Measurements from ENCODE around the gene RAP1GAP.
"Not testable (repeated sequence)": the region's sequence is repeated elsewhere in the genome, so short reads cannot be mapped to it uniquely, and the experiment has no call there.

The RAP1GAP gene

GRCh38 chr1:21677168-21677567 lies 8.0 kb upstream of the RAP1GAP start:
- DNase-seq (ENCODE audit: low read depth in 2 of 2, low spot score in 1 of 2) = no peak

- no peak for DNase-seq (ENCODE audit: low read depth in 2 of 2, low spot score in 1 of 2)
Measured at GRCh38 chr1:21674957-21675356, 5.8 kb upstream of the RAP1GAP start.

- not testable (repeated sequence) for DNase-seq (ENCODE audit: low read depth in 2 of 2, low spot score in 1 of 2)
Measured at GRCh38 chr1:21673853-21674252, 4.7 kb upstream of the RAP1GAP start.

- no peak for DNase-seq (ENCODE audit: low read depth in 2 of 2, low spot score in 1 of 2)
Measured at GRCh38 chr1:21673277-21673780, 4.2 kb upstream of the RAP1GAP start.

DNA sequence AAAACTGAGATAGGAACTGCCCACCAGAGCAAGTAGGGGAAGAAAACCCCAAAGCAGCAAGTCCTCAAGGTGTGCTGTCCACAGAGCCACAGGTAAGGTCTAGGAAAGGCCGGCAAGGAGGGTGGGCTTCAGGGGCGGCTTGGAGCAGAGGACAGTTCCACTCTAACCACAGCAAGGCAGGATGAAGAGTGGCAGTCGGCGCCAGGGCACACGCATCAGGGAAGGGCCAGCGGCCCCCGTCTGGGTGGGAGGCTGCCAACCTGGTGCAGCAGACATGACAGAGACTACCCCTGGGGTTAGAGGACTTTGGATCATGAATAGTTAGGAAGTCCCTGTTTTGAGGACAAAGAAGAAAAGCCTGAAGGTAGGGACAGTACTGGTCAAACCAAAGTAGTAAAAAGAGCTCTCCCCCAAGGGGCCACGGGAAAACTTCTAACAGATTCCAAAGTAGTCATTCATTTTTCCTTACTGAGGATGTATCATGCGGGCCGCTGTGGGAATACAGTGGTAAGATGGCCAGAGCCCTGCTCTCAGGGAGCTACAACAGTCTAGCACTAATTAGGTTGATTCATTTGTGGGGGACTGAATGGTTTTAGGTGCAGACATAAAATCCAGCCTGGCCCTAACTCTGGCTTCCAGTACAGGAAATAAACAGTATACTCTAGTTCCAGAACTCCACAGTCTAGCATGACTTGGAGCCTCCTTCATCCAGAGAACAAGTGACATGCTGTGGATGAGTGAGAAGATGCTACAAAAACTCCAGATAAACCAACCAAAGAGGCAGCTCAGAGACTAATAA lies 3.5 kb upstream of the RAP1GAP start:
- no peak for DNase-seq (ENCODE audit: low read depth in 2 of 2, low spot score in 1 of 2)

GRCh38 chr1:21671915-21672314 lies 2.8 kb upstream of the RAP1GAP start:
- no peak for DNase-seq (ENCODE audit: low read depth in 2 of 2, low spot score in 1 of 2)

DNA sequence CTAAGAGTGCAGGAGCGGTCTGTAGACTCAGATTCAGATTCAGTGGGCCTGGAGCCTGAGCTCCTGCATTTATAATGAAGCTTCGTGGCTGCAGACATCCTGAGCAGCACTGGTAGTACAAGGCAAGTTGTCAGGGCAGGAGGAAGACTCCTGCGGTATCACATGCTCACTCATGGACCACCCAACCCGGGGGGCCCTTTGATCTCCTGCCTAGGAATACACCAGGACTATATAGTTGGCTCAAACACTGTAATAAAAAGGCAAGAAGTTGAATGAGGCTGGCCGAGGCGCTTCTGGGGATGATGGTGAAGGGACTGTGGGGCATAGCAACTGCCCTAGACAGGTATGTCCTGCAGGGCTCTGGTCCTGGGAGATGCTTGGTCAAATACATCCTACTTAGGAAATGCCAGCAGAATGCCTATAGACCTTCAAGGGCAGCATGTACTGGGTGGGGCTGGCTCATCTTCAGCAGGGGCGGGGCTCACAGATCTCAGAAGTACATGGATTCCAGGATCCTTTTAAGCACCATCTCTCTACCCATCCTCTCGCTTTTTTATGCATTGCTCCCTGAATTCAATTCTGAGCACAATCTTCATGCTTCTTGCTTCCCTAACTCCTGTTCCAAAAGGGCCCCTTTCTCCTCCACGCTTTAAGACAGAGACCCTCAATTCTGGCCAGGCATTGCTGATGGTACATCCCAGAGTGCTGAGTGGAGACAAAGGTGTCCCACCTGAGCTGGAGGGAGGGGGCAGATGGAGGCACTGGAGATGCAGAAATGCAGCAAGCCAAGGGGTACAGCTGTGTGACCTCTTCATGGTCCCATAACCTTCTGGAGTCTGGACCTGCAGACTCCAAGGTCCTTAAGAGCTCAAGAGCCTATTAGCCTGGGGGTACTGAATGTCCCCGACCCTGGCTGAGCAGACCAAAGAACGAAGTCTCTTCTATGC lies 2.1 kb upstream of the RAP1GAP start:
- no peak for DNase-seq (ENCODE audit: low read depth in 2 of 2, low spot score in 1 of 2)

- no peak for DNase-seq (ENCODE audit: low read depth in 2 of 2, low spot score in 1 of 2)
Measured at GRCh38 chr1:21670059-21670881, 1.1 kb upstream of the RAP1GAP start.

GRCh38 chr1:21668951-21669257 lies 253 bp downstream of the RAP1GAP start:
- DNase-seq (ENCODE audit: low read depth in 2 of 2, low spot score in 1 of 2) = no peak

- no peak for DNase-seq (ENCODE audit: low read depth in 2 of 2, low spot score in 1 of 2)
Measured at GRCh38 chr1:21668232-21668950, 766 bp downstream of the RAP1GAP start.

GRCh38 chr1:21667348-21668231 lies 1.6 kb downstream of the RAP1GAP start:
- DNase-seq (ENCODE audit: low read depth in 2 of 2, low spot score in 1 of 2) = no peak

- DNase-seq (ENCODE audit: low read depth in 2 of 2, low spot score in 1 of 2) = no peak
Measured at GRCh38 chr1:21666576-21667320, 2.4 kb downstream of the RAP1GAP start.

- no peak for DNase-seq (ENCODE audit: low read depth in 2 of 2, low spot score in 1 of 2)
Measured at GRCh38 chr1:21665711-21666575, 3.2 kb downstream of the RAP1GAP start.

- no peak for DNase-seq (ENCODE audit: low read depth in 2 of 2, low spot score in 1 of 2)
Measured at GRCh38 chr1:21664806-21665588, 4.2 kb downstream of the RAP1GAP start.

GRCh38 chr1:21663951-21664805 lies 5.0 kb downstream of the RAP1GAP start:
- DNase-seq (ENCODE audit: low read depth in 2 of 2, low spot score in 1 of 2) = no peak

- DNase-seq (ENCODE audit: low read depth in 2 of 2, low spot score in 1 of 2) = no peak
Measured at GRCh38 chr1:21663248-21663950, 5.8 kb downstream of the RAP1GAP start.

Data from stimulated activated CD8-positive, alpha-beta memory T cell treated with anti-CD3 and anti-CD28 coated beads, Interleukin-4, amount 100 ng/mL, for 1 hour (primary cell).